Mononuclear cell (primary cell): ENCODE results near the gene NKX2-2. TPM values are rescaled to one million over a fixed set of nuclear protein-coding genes. Genes with fewer than 3 reads are reported as not detected.

Source experiments
- H3K27me3 ChIP-seq: 2 replicates; pipeline ENCODE4 v1.6.0; 2011; ENCODE audit warnings: low read length, control low read depth; ENCODE audit not compliant: insufficient read depth
- H3K4me1 ChIP-seq: 2 replicates; pipeline ENCODE4 v1.5.1; 2011; ENCODE audit warnings: mild to moderate bottlenecking, low read length, control low read depth; ENCODE audit not compliant: insufficient read depth
- H3K4me3 ChIP-seq: 2 replicates; pipeline ENCODE4 v1.5.1; 2011; ENCODE audit warnings: mild to moderate bottlenecking, low read length, moderate library complexity
- H3K9me3 ChIP-seq: 2 replicates; pipeline ENCODE4 v1.5.1; 2011; ENCODE audit warnings: low read depth, mild to moderate bottlenecking, control low read depth, low read length
- total RNA-seq: library from RNA; depleted of rRNA; stranded (reverse); fragments of >200 nt; gene quantifications from one replicate; pipeline ENCODE4 v1.2.3, GENCODE V29; 2012

NKX2-2 gene
- total RNA-seq, 1 donor: not detected

DNA sequence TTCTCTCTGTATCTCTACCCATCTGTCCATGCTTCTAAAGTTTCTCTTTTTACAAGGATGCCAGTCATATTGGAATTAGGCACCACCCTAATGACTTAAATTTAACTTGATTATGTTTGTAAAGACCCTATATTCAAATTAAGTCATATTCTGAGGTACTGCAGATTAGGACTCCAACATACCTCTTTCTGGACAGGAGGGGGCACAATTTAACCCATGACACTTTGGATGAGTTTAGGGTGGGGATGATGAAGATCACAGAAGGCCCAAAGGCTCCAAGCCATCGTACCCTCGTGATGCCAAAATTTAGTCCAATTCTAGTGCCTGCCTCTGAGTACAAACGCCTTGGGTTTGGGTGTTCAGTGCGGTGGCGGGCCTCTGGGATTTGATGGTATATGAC is 15.0 kb upstream of the NKX2-2 start:
- H3K4me1 ChIP-seq: no peaks in the 10 kb centered on the region
- H3K9me3 ChIP-seq: no peaks in the 10 kb centered on the region

DNA sequence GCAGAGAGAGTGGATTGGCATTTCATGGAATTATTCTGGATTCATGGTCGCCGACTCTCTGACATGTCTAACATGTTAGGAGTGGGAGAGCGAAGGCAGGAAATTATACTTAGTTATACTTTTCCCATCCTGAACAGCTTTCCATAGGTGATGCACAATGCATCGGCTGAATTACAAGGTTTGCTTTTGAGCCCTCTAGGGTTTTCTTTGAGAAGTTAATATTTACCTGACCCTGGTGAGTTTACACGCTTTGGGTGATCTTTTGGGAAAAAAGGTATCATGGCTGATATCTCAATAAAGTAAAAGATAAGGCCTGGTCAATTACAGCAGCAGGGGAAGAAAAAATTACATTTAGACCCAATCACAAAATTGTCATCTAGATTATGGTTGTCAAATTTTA is 14.0 kb upstream of the NKX2-2 start:
- Histone ChIP-seq H3K4me1 (no peaks in the 10 kb centered on the region), H3K9me3 (no peaks in the 10 kb centered on the region), H3K27me3 (peaks cover 67% of the 10 kb centered on the region), H3K4me3 (no peak overlapping the region)

More for the DNA sequence above, 15.0 kb upstream of the NKX2-2 start:
- H3K4me3 ChIP-seq: no peak overlapping the region
- H3K27me3 ChIP-seq: peaks cover 57% of the 10 kb centered on the region

DNA sequence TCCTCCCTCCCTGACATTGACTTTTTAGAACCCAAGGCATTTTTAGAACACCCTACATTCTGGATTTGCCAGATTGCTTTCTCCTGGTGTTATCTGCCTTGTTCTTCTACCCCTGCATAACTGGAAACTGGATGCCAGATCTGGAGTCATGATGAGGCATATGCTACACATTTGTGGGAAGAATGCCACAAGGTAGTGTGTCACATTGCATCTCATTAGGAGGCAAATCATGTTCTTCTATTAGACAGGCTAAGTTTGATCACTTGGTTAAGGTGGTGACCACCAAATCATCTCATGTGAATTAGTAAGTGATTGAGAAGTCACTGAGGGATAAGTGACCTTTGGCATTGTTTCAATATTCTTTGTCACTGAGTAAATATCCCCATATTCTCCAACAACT is 12.9 kb upstream of the NKX2-2 start:
- Histone ChIP-seq H3K9me3 (no peaks in the 10 kb centered on the region), H3K27me3 (peaks cover 69% of the 10 kb centered on the region), H3K4me3 (no peak overlapping the region), H3K4me1 (no peaks in the 10 kb centered on the region)

DNA sequence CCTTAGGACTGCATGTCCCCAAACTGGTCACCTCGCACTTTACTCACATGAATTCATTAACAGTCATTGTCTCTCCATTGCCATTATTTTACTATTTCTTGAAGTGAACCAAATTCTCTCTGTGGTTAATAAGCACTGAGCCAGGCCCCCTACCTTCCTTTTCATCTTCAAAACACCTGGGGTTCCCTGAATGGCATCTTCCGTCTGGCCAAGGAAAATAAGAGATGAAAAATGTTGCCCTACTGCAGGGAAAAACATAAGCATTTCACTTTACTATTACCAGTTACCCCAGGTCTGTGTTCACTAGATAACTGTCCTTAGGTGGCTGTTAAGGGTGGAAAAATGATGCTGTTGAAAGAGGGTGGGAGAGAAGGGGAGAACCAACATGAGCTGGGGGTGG is 10.0 kb upstream of the NKX2-2 start:
- peaks cover 88% of the 10 kb centered on the region for H3K27me3 ChIP-seq
- no peak overlapping the region for H3K4me3 ChIP-seq
- H3K4me1 ChIP-seq: no peaks in the 10 kb centered on the region
- H3K9me3 ChIP-seq: no peaks in the 10 kb centered on the region

DNA sequence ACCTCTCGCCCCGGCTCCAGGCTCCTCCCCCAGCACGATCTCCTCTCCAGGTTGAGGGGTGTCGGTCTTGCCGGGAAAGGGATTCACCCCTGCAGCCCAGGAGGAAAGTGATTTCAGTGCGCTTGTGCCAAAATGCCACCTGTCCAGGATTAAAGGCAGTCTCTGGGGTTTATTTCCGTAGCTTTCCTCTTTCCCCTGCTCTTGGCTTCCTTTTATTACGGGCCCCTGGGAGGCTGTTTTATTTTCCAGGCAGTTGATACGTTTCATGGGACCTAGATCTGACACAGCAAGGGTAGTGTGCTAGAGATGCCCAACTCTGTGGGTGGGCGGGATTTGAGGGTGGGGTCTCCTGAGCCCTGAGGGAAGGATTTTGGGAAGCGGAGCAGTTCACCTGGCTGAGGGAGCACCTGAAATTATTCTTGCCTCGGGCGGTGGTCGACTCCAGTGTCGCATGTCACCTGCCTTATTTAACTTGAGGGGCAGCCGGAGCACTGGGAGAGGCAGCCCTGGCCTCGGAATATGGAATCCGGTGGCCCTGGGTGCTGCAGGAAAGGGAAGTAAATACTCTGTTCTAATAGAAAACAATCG is 9.5 kb upstream of the NKX2-2 start:
- H3K4me1 ChIP-seq: no peaks in the 10 kb centered on the region
- no peaks in the 10 kb centered on the region for H3K9me3 ChIP-seq
- peaks cover 93% of the 10 kb centered on the region for H3K27me3 ChIP-seq
- H3K4me3 ChIP-seq: no peak overlapping the region

DNA sequence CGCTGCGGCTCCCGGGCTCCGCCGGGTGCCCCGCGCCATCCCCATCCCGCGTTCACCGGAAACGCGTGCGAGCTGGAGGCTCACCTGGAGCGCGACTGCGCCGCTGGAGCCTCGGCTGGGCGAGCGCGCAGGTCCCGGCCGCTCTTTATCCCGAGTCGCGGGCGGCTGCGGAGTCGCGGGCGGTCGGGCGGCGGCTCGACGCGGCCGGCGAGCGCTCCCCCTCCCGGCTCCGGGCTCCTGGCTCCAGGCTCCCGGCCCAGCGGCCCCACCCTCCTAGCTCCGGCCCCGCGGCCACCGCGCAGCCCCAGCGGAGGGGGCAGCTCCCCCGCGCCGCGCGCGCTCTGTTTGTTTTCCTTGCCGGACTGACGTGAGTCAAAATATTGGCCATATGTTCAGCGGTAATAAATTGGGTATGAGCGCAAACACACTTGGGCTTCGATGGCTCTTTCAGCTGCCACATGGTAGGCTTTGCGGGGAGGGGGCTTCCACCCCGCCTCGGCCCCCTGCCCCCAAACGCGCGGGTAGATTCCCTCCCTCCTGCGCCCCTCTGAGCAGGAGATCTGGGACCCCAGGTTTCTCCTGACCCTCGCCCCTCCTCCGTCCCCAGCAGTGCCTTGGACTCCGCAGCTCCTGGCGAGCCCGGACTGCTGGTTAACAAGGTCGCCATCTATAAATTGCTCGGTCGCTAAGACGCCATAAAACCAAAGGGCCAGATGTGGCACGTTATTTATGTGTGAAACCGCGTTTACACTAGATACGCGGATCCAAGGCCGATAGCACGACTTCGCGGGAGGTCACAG is 8.8 kb upstream of the NKX2-2 start:
- peaks cover 95% of the 10 kb centered on the region for H3K27me3 ChIP-seq
- no peak overlapping the region for H3K4me3 ChIP-seq
- no peaks in the 10 kb centered on the region for H3K4me1 ChIP-seq
- no peaks in the 10 kb centered on the region for H3K9me3 ChIP-seq

DNA sequence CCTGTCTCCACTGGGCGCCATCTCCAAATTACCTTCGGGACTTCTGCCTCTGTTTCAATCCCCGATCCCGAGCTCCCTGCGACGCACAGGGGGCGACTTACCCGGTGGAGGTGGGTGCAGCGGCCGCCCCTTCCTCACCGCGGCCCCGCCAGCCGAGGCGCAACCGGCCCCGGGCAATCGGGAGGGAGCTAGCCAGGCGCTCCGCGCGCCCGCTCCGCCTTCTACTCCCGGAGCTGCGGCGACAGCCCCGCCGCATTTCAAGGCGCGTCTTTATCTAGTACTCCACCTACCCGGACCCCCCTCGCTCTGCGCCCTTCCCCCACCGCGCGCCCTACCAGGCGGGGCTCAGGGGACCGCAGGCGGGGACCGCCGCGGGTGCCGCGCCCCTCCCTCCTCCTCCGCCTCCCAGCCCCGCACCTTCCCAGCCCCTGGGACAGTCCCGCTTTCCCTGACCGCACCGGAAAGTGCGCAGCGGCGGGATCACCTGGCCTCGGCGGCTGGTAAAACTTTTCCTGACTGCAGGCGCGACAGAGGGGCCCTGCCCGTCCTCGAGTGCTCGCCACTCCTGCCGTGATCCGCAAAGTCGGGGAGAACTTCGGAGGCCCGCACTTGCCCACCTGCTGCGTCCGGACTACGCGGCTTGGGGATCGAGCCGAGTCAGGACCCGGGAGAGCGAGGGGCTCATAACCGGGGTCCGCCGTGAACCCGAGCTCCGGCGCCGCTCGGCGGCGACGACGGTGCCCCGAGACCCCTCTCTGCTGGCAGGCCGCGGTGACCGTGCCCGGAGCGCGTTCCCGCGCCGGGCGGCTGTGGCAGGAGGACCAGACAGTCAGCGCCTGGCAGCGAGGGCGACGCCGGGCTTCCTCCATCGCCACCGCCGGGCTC is 8.0 kb upstream of the NKX2-2 start:
- H3K27me3 ChIP-seq: peaks cover 95% of the 10 kb centered on the region
- H3K9me3 ChIP-seq: no peaks in the 10 kb centered on the region
- H3K4me1 ChIP-seq: no peaks in the 10 kb centered on the region
- H3K4me3 ChIP-seq: no peak overlapping the region

DNA sequence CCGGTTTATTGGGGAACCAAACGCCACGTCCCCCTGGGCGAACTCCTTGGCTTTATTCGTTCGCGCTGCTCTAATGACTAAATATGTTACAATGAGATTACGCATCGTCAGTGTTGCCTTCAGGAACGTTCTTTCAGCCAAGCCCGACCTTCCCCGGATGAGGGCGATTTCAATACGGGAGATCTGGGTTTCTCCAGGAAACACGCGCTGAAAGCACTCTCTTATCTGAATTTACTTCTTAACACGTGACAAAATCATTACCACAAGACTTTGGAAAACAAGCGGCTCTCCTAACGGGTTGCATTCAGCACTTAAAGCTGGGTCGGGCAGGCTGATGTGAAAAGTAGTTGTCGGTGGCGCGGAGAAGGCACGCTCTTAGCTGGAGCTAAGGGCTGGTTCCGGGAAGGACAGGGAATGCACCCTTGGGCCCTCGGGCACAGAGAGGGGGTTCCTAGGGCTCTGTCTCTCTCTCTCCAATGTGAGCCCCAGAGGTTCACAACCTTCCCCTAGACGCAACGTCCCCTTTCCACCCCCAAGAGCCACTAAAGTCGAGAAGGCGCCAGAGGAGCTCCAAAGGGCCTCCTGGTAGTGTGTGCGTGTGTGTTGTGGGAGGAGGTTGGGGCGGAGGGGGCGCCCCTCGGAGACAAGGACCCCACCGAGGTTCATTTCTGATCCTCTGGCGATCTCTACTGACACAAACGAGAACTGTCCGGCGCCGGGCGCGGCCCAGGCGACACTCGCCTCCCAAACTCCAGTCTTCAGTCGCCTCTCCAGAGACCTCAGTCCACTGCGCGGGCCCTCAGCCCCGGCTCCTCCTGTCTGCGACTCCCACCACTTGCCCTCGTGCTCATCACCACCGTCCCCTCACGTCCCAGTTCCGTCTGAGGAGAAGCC is 7.1 kb upstream of the NKX2-2 start:
- H3K4me3 ChIP-seq: no peak overlapping the region
- H3K4me1 ChIP-seq: no peaks in the 10 kb centered on the region
- H3K27me3 ChIP-seq: peaks cover 95% of the 10 kb centered on the region
- no peaks in the 10 kb centered on the region for H3K9me3 ChIP-seq

DNA sequence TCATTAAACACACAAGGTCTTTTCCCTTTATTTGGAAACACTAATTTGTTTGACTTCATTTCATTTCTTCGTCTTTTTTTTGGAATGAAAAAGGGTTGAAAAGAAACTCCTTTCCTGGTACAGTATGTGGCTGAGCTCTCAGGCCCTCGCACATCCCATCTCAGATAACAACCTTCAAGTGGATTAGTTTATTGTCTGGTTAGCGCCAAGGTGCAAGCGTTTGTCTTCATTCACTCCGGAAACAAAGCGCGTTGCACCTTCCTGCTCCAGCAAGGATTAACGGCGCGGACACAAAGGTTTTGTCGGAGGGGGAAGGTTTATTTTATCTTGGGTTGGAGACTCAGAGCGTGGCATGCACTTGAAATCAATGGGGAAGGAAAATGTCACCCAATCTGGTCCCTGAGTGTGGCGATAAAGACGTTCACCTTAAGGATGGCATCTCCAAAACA is 5.3 kb upstream of the NKX2-2 start:
- no peaks in the 10 kb centered on the region for H3K4me1 ChIP-seq
- H3K4me3 ChIP-seq: no peak overlapping the region
- peaks cover 88% of the 10 kb centered on the region for H3K27me3 ChIP-seq
- H3K9me3 ChIP-seq: no peaks in the 10 kb centered on the region

DNA sequence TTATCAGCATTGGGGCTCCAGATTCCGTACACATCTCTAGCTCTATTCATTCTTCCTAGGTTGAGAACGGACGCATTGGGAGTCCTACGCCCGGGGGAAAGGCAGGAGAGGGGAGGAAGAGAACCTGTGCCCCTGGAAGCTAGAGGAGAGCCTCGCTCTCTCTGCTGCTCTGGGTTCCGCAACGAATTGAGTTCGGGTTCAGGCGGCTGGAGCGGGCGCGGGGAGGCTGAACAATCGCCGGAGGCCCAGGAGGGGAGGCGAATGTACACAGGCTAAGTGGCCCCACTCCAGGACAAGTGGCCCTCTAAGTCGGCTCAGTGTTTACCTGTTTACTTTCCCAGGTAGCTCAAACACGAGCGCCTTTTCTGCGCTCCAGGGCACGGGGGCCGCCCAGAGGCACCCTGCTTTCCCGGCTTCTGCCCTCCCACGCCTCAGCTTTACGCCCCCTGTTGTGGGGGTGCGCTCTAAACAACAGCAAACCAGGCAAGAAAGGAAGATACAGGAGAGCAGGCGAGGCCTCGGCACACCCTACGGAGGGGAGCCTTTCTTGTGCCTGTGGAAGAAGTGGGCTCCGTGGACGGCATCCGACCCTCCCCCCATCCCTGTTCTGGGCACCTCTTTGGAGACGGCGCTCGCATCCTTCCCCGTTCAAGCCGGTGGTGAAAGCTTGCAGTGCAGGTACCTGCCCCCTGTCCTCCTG is 4.6 kb upstream of the NKX2-2 start:
- no peak overlapping the region for H3K4me3 ChIP-seq
- H3K9me3 ChIP-seq: no peaks in the 10 kb centered on the region
- H3K4me1 ChIP-seq: peaks cover 3% of the 10 kb centered on the region
- peaks cover 86% of the 10 kb centered on the region for H3K27me3 ChIP-seq

DNA sequence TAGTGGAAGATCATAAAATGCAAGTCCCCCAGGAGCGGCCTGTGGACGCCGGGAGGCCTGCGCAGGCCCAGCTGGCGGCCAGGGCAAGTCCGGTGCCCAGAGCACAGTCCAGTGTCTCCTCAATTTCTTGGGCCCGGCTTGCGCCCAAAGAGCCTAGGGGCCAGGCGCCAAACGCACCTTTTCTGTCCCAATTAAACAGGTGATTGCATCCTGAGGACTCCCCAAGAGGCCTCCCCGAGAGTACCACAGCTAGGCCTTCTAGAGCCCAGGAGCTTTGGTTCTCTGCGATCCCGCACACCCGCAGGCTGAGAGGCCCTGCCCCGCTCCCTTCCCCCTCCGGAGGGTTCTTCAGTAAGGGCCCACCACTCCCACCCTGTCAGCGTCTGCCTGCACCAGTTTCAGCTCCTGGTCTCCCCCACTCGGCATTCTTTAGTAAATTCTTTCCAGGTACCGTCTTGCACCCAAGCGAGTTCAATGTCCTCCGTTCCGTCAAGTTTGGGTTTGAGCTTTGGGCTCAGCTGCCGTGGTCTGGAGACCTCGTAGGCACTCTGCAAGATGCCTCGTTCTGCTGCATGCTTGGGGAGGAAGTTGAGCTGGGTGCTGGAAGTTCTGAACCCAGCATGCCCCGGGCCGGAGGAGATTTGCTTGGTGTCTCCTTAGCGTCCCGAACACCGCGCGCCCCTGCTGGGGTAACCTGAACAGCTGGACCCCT is 3.9 kb upstream of the NKX2-2 start:
- Histone ChIP-seq H3K27me3 (peaks cover 86% of the 10 kb centered on the region), H3K4me3 (no peak overlapping the region), H3K4me1 (peaks cover 10% of the 10 kb centered on the region), H3K9me3 (no peaks in the 10 kb centered on the region)

DNA sequence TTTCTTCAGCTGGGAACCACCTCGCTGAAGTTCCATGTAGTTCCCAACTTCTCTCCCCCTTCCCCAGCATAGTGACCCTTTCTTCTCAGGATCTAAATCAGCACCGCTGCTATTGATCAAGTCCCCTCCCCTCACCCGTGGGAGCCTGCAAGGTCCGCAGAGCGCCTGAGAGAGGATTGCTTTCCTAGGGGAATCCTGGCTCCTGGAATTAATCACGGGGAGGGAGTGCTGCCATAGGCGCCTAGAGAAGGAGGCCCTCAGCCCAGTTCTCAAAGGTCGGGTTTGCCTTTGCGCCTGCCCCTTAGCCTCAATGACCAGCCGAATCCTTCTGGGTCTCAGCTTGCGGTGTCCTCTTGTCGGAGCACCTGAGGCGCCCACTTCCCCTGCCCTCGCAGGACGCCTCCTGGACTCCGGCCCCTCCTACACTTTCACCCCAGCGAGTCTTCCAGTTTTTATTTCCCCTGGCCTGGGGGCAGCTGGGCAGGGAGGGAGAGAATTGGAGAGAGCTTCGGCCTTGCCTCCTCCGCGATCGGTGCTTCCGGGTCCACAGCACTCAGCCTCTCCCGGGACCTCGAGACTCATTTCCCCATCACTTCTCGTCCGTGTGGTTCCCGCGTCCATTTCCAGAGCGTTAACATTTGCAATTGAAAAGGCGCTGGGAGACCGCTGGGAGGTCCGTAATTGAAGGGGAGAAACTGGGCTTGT is 3.1 kb upstream of the NKX2-2 start:
- Histone ChIP-seq H3K4me1 (peaks cover 17% of the 10 kb centered on the region), H3K4me3 (no peak overlapping the region), H3K27me3 (peaks cover 90% of the 10 kb centered on the region), H3K9me3 (no peaks in the 10 kb centered on the region)

DNA sequence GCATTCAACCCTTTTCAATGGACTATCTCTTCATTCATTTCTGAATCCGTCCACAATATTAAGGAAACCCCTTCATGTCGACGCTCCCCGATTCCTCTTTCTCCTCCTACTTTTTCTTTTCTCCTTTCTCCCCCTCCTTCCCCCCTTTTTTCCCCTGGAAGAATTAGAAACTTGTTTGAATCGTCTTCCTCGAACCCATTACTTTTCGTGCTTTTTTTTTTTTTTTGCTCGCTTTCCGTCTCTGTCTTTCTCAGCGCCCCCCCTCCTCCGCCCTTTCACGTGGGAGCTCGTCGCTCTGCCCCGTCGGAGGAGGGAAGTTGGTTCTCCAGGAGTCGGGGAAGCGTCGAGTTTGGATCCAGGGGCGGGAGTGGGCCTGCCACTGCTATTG is 2.3 kb upstream of the NKX2-2 start:
- H3K4me3 ChIP-seq: no peak overlapping the region
- H3K27me3 ChIP-seq: peaks cover 91% of the 10 kb centered on the region
- no peaks in the 10 kb centered on the region for H3K9me3 ChIP-seq
- H3K4me1 ChIP-seq: peaks cover 25% of the 10 kb centered on the region
